ENCODE measurements around the gene SLC36A3.

The SLC36A3 gene

DNA sequence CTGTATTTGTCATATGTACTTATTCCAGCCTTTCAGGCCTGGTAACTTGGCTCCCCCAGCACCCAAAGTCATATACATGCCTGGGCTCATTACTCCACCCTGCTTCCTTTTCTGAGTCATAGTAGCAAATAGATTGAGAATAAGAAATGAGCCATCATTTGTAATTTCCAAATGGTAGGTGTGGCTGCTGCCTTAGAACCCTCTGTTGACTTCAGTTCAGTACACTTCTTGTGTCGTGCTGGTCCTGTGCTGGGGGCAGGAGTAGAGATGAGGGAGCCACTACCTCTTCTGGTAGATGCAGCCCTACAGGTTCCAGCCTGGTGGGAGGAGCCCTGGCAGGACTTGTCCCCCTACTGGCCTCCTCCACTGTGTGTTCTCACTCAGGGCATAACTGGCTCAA, 39.5 kb downstream of the SLC36A3 start:
- no peak for TF ChIP-seq EZH2phosphoT487 (IDR thresholded peaks at IDR 0.05; ENCODE audit: borderline replicate concordance)
- TF ChIP-seq, protein P1, sequence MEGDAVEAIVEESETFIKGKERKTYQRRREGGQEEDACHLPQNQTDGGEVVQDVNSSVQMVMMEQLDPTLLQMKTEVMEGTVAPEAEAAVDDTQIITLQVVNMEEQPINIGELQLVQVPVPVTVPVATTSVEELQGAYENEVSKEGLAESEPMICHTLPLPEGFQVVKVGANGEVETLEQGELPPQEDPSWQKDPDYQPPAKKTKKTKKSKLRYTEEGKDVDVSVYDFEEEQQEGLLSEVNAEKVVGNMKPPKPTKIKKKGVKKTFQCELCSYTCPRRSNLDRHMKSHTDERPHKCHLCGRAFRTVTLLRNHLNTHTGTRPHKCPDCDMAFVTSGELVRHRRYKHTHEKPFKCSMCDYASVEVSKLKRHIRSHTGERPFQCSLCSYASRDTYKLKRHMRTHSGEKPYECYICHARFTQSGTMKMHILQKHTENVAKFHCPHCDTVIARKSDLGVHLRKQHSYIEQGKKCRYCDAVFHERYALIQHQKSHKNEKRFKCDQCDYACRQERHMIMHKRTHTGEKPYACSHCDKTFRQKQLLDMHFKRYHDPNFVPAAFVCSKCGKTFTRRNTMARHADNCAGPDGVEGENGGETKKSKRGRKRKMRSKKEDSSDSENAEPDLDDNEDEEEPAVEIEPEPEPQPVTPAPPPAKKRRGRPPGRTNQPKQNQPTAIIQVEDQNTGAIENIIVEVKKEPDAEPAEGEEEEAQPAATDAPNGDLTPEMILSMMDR (conservative IDR thresholded peaks at IDR 0.05; ENCODE audit: low read length): no peak
- no peaks in the 10 kb centered on the region for H3K4me1 ChIP-seq (ENCODE audit: insufficient read depth, low read length, poor library complexity, severe bottlenecking)
- H2AFZ ChIP-seq (ENCODE audit: low read length): no peak overlapping the region
- no peaks in the 10 kb centered on the region for H3F3A ChIP-seq (ENCODE audit: low read depth)
- peaks cover 9% of the 10 kb centered on the region; the same call in 1 of the 2 replicates for H3K36me3 ChIP-seq (ENCODE audit: insufficient read depth, low read length)
- H3K9ac ChIP-seq (ENCODE audit: low read depth, low read length, poor library complexity, severe bottlenecking): no peak overlapping the region
- no peaks in the 10 kb centered on the region for H3K9me3 ChIP-seq (ENCODE audit: insufficient read depth, low read depth, low read length)
- H3K9me2 ChIP-seq (replicated peaks; ENCODE audit: low read depth, low read length): no peaks in the 10 kb centered on the region
- H3K4me3 ChIP-seq (ENCODE audit: low read length, poor library complexity, severe bottlenecking): no peak overlapping the region
- no peak overlapping the region for H3K4me2 ChIP-seq (ENCODE audit: low read depth, low read length, poor library complexity, severe bottlenecking)
- no peaks in the 10 kb centered on the region for H3K79me2 ChIP-seq (ENCODE audit: insufficient read depth, low read length)
- no peaks in the 10 kb centered on the region for H4K20me1 ChIP-seq (ENCODE audit: insufficient read depth, low read length, poor library complexity, severe bottlenecking)
- H3K27me3 ChIP-seq (ENCODE audit: insufficient read depth, low read length, poor library complexity, severe bottlenecking): no peaks in the 10 kb centered on the region

DNA sequence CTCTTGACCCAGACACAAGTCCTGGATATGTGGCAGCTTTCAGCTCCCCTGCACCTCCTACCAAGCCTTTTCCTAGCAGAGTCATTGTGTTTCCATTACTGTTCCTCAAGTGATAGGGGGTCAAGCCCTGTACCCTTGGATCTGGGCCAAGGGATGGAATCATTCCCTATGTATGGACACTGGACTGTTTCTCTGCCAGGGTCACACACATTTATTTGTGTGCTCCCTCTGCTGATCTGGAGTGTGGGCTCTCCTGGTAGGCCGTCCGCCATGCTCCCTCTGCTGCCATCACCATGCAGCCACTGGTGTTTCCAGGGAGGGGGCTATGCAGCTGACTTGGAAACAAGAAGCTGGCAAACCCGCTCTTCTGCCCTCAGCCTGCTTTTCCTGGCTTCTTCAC, 41.0 kb downstream of the SLC36A3 start:
- Histone ChIP-seq H3K79me2 (ENCODE audit: insufficient read depth, low read length) (no peaks in the 10 kb centered on the region), H3K36me3 (ENCODE audit: insufficient read depth, low read length) (peaks cover 9% of the 10 kb centered on the region; the same call in 1 of the 2 replicates)

DNA sequence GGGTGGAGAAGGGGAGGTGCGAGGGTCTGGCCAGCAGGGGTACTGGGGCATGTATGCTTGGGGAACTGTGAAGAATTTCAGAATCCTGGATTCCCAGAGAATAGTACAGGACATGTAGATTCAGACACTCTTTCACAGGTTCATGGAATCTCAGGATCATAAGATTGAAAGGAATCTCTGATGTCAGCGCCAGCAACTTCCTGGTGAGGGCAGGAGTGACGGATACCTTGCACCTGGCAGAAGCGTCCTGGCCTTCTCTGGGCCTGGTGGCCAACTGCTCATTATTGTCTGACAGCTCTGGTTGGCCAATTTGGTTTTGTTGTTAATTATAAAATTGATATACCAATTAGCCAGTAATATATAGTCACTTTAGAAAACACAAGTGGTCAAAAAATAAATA, 43.6 kb downstream of the SLC36A3 start:
- Histone ChIP-seq H3K4me2 (ENCODE audit: low read depth, low read length, poor library complexity, severe bottlenecking) (no peak overlapping the region), H3K4me3 (ENCODE audit: low read length, poor library complexity, severe bottlenecking) (no peak overlapping the region), H3K4me1 (ENCODE audit: insufficient read depth, low read length, poor library complexity, severe bottlenecking) (peaks cover 7% of the 10 kb centered on the region), H3K9me3 (ENCODE audit: insufficient read depth, low read depth, low read length) (no peaks in the 10 kb centered on the region), H4K20me1 (ENCODE audit: insufficient read depth, low read length, poor library complexity, severe bottlenecking) (no peaks in the 10 kb centered on the region), H3K9ac (ENCODE audit: low read depth, low read length, poor library complexity, severe bottlenecking) (no peak overlapping the region), H3K79me2 (ENCODE audit: insufficient read depth, low read length) (no peaks in the 10 kb centered on the region), H3K27me3 (ENCODE audit: insufficient read depth, low read length, poor library complexity, severe bottlenecking) (no peaks in the 10 kb centered on the region), H2AFZ (ENCODE audit: low read length) (no peak overlapping the region), H3K36me3 (ENCODE audit: insufficient read depth, low read length) (no peaks in the 10 kb centered on the region; the same call in 1 of the 2 replicates), H3F3A (ENCODE audit: low read depth) (no peaks in the 10 kb centered on the region), H3K9me2 (replicated peaks; ENCODE audit: low read depth, low read length) (no peaks in the 10 kb centered on the region)
- TF ChIP-seq, protein P1 (conservative IDR thresholded peaks at IDR 0.05; ENCODE audit: low read length): no peak
- no peak for TF ChIP-seq EZH2phosphoT487 (IDR thresholded peaks at IDR 0.05; ENCODE audit: borderline replicate concordance)

More for the DNA sequence above, 41.0 kb downstream of the SLC36A3 start:
- Histone ChIP-seq H3F3A (ENCODE audit: low read depth) (no peaks in the 10 kb centered on the region), H3K4me1 (ENCODE audit: insufficient read depth, low read length, poor library complexity, severe bottlenecking) (no peaks in the 10 kb centered on the region), H3K4me2 (ENCODE audit: low read depth, low read length, poor library complexity, severe bottlenecking) (no peak overlapping the region), H4K20me1 (ENCODE audit: insufficient read depth, low read length, poor library complexity, severe bottlenecking) (no peaks in the 10 kb centered on the region), H3K27me3 (ENCODE audit: insufficient read depth, low read length, poor library complexity, severe bottlenecking) (no peaks in the 10 kb centered on the region), H3K9ac (ENCODE audit: low read depth, low read length, poor library complexity, severe bottlenecking) (no peak overlapping the region), H3K9me2 (replicated peaks; ENCODE audit: low read depth, low read length) (no peaks in the 10 kb centered on the region), H3K9me3 (ENCODE audit: insufficient read depth, low read depth, low read length) (no peaks in the 10 kb centered on the region), H2AFZ (ENCODE audit: low read length) (no peak overlapping the region), H3K4me3 (ENCODE audit: low read length, poor library complexity, severe bottlenecking) (no peak overlapping the region)
- TF ChIP-seq EZH2phosphoT487 (IDR thresholded peaks at IDR 0.05; ENCODE audit: borderline replicate concordance): no peak
- TF ChIP-seq, protein P1 (conservative IDR thresholded peaks at IDR 0.05; ENCODE audit: low read length): no peak
